Transverse colon (tissue), 4 donors: Measurements from ENCODE around the gene MOV10L1.

Experiments used
- POLR2A ChIP-seq: fragments of 450-650 bp; IDR thresholded peaks from one replicate; pipeline ENCODE4 v1.6.1; 2016; ENCODE audit warnings: antibody characterized with exemption, mild to moderate bottlenecking, moderate library complexity
- POLR2AphosphoS5 ChIP-seq, 3 donors: sonication (generic); formaldehyde crosslinking; IDR thresholded peaks; one replicate each; pipeline ENCODE4 v1.6.1; 2016; ENCODE audit warnings: antibody characterized with exemption in 3 of 3
- TF ChIP-seq, protein P1 (sequence below), 5 experiments: fragments of 200-600 bp in 3 of 5; fragments of 450-650 bp in 2 of 5; sonication (generic) in 3 of 5; IDR thresholded peaks; 1 replicate in 2 of 5; 2 replicates in 3 of 5; pipeline ENCODE4 v1.5.1; 2016 to 2017; ENCODE audit warnings: antibody characterized with exemption in 5 of 5, inconsistent platforms in 3 of 5, mild to moderate bottlenecking in 2 of 5, moderate library complexity in 1 of 5

DNA sequence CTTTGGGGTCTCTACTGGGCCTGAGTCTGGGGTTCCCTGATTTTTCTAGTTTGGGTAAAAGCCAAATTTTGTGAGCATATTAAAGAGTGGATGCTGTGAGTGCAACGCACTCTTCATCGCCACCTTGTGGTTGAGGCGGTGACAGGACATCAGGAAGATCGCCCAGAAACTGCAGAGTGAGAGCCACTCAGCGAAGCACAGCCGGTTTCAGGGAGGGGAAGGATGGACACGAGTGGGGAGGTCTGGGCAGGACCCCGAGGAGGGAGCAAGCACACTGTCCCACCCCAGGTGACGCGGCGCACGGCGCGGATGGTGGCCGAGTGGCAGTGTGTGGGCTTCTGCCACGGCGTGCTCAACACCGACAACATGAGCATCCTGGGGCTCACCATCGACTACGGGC lies 120.1 kb downstream of the MOV10L1 start:
- TF ChIP-seq, protein P1, sequence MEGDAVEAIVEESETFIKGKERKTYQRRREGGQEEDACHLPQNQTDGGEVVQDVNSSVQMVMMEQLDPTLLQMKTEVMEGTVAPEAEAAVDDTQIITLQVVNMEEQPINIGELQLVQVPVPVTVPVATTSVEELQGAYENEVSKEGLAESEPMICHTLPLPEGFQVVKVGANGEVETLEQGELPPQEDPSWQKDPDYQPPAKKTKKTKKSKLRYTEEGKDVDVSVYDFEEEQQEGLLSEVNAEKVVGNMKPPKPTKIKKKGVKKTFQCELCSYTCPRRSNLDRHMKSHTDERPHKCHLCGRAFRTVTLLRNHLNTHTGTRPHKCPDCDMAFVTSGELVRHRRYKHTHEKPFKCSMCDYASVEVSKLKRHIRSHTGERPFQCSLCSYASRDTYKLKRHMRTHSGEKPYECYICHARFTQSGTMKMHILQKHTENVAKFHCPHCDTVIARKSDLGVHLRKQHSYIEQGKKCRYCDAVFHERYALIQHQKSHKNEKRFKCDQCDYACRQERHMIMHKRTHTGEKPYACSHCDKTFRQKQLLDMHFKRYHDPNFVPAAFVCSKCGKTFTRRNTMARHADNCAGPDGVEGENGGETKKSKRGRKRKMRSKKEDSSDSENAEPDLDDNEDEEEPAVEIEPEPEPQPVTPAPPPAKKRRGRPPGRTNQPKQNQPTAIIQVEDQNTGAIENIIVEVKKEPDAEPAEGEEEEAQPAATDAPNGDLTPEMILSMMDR (IDR thresholded peaks at IDR 0.05): peak; percentile 84 to 90 (median 87)
- TF ChIP-seq POLR2AphosphoS5 (IDR thresholded peaks at IDR 0.05) (no peak), POLR2A (no peak)
